ENCODE measurements around the gene LRRC8D.

DNA sequence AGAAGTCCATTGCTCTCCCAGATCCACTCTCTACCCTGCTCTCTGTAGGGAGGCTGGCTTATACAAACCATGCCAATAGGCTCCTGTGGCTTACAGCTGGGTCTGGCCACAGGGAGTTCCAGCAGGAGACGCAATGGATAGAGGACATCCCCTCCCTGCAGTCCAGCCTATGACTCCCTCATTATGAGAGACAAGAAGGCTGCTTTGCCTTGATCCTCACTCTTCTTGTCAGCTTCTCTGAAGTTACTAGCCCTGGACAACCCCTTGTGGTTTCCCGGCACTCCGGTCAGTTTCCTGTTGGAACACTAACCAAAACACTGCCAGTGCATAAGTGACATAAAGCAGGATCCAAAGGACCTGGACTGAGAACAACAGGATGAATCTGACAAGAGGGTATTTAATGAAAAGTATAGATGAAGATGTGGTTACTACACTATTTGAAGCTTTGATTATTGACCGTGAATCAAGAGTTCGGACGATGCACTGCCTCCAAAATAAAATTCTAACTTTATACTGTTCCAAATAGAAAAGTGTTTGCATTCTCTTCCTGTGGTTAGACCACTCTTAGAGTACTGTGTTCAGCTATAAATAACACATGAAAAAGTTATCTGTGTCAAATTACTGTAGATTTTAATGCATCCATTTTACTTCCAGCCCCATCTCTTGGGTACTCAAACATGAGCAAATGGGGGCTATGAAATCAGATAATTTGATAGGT, 141.4 kb downstream of the LRRC8D start:
- TF ChIP-seq YY1 (IDR thresholded peaks at IDR 0.05; ENCODE audit: insufficient read depth, insufficient read length) (no peak), SUZ12 (IDR thresholded peaks at IDR 0.05; ENCODE audit: extremely low read depth, insufficient read depth, insufficient read length) (no peak)
